Natural killer cell (primary cell): ENCODE data around the gene UBE2G2. TPM values are rescaled to one million over a fixed set of nuclear protein-coding genes. Genes with fewer than 3 reads are reported as not detected.

Source experiments
- ATAC-seq, 3 donors: fragments of 150-1000 bp in 2 of 3; fragments of 200-7000 bp in 1 of 3; cut with Tn5 transposase; 1 replicate in 1 of 3; 2 replicates in 2 of 3; pipeline ENCODE4 v1.10.0; 2021; ENCODE audit warnings: mild to moderate bottlenecking in 2 of 3, moderate library complexity in 2 of 3
- DNase-seq, 2 donors: peaks; one replicate each; pipeline versions ENCODE4 v3.0.0 to v3.0.0-alpha.2; 2013 to 2021; ENCODE audit warnings: mixed read lengths in 1 of 2
- H3K27ac ChIP-seq: one replicate; pipeline ENCODE4 v1.5.1; 2013; ENCODE audit warnings: mild to moderate bottlenecking, low read length
- H3K27me3 ChIP-seq: one replicate; pipeline ENCODE4 v1.6.1; 2013; ENCODE audit warnings: low read length; ENCODE audit not compliant: control insufficient read depth, insufficient read depth
- H3K36me3 ChIP-seq: one replicate; pipeline ENCODE4 v1.6.1; 2013; ENCODE audit warnings: low read length; ENCODE audit not compliant: control insufficient read depth, insufficient read depth
- H3K4me1 ChIP-seq: one replicate; pipeline ENCODE4 v1.6.1; 2013; ENCODE audit warnings: low read length; ENCODE audit not compliant: control insufficient read depth, insufficient read depth
- H3K4me3 ChIP-seq: one replicate; pipeline ENCODE4 v1.5.1; 2013; ENCODE audit warnings: low read length
- H3K9me3 ChIP-seq: one replicate; pipeline ENCODE4 v1.6.1; 2013; ENCODE audit warnings: low read length; ENCODE audit not compliant: control insufficient read depth, insufficient read depth
- H3K27ac Mint-ChIP-seq, 2 donors: one replicate each; pipeline ENCODE4 v1.8.0; 2022; ENCODE audit warnings: mild to moderate bottlenecking in 2 of 2, mixed read lengths in 2 of 2, moderate library complexity in 1 of 2
- H3K27me3 Mint-ChIP-seq, 2 donors: one replicate each; pipeline ENCODE4 v1.8.0; 2022; ENCODE audit warnings: low read depth in 2 of 2, mixed read lengths in 2 of 2
- H3K36me3 Mint-ChIP-seq: one replicate; pipeline ENCODE4 v1.8.0; 2022; ENCODE audit warnings: mixed read lengths
- H3K4me1 Mint-ChIP-seq, 2 donors: one replicate each; pipeline ENCODE4 v1.8.0; 2022; ENCODE audit warnings: mixed read lengths in 2 of 2
- H3K4me3 Mint-ChIP-seq: one replicate; pipeline ENCODE4 v1.8.0; 2022; ENCODE audit warnings: mild to moderate bottlenecking, moderate library complexity, mixed read lengths
- H3K9me3 Mint-ChIP-seq, 2 donors: one replicate each; pipeline ENCODE4 v1.8.0; 2022; ENCODE audit warnings: mixed read lengths in 2 of 2
- WGBS: methylation state at CpG from one replicate; pipeline ENCODE4 v1.1.7; 2013; ENCODE audit warnings: missing lambda C conversion rate; ENCODE audit not compliant: insufficient coverage; 5-methylcytosine and 5-hydroxymethylcytosine counted together
- intact Hi-C: fragments of 100-400 bp; cut with micrococcal nuclease; formaldehyde crosslinking; loops from one replicate; pipeline ENCODE4 v1.14.2; 2022
- total RNA-seq, 4 donors: library from RNA; stranded (reverse); fragments of 120-200 nt in 1 of 4; gene quantifications; one replicate each; pipeline versions ENCODE4 v1.2.3 to v1.2.4, GENCODE V29; 2013 to 2022
- TF ChIP-seq, protein P1 (sequence below): fragments of 200-600 bp; IDR thresholded peaks from one replicate; pipeline ENCODE4 v1.8.0; 2022; ENCODE audit warnings: antibody characterized with exemption

Gene UBE2G2
- total RNA-seq, 3 donors from 2014 or later (not counting 1 experiment from before 2014, with no cell fraction given): 89.1 to 109 (median 107) TPM

DNA sequence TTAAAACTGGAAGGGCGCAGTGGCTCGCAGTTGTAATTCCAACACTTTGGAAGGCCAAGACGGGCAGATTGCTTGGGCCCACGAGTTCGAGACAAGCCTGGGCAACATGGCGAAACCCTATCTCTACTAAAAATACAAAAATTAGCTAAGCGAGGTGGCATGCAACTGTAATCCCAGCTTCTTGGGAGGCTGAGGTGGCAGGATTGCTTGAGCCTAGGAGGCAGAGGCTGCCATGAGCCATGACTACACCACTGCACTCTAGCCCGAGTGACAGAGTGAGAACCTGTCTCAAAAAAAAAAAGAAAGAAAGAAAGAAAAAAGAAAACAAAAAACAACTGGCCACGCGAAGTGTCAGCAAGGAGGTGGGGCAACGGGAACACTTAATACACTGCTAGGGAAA, 6.3 kb downstream of the UBE2G2 start:
- Mint-ChIP-seq H3K27me3 (no peaks in the 10 kb centered on the region), H3K4me1 (peaks cover 43 to 52% of the 10 kb centered on the region in 2 donors), H3K27ac (no peak overlapping the region), H3K36me3 (no peaks in the 10 kb centered on the region), H3K9me3 (no peaks in the 10 kb centered on the region), H3K4me3 (no peak overlapping the region)
- WGBS: 98% methylated on average over 11 of the region's 11 CpGs
- intact Hi-C loops: no loop called here
- no peak for DNase-seq
- TF ChIP-seq, protein P1, sequence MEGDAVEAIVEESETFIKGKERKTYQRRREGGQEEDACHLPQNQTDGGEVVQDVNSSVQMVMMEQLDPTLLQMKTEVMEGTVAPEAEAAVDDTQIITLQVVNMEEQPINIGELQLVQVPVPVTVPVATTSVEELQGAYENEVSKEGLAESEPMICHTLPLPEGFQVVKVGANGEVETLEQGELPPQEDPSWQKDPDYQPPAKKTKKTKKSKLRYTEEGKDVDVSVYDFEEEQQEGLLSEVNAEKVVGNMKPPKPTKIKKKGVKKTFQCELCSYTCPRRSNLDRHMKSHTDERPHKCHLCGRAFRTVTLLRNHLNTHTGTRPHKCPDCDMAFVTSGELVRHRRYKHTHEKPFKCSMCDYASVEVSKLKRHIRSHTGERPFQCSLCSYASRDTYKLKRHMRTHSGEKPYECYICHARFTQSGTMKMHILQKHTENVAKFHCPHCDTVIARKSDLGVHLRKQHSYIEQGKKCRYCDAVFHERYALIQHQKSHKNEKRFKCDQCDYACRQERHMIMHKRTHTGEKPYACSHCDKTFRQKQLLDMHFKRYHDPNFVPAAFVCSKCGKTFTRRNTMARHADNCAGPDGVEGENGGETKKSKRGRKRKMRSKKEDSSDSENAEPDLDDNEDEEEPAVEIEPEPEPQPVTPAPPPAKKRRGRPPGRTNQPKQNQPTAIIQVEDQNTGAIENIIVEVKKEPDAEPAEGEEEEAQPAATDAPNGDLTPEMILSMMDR: no peak
- Histone ChIP-seq H3K27me3 (no peaks in the 10 kb centered on the region), H3K4me3 (no peak overlapping the region), H3K9me3 (no peaks in the 10 kb centered on the region), H3K4me1 (peaks cover 5% of the 10 kb centered on the region), H3K27ac (no peak overlapping the region), H3K36me3 (peaks cover 9% of the 10 kb centered on the region)
- no peak for ATAC-seq

DNA sequence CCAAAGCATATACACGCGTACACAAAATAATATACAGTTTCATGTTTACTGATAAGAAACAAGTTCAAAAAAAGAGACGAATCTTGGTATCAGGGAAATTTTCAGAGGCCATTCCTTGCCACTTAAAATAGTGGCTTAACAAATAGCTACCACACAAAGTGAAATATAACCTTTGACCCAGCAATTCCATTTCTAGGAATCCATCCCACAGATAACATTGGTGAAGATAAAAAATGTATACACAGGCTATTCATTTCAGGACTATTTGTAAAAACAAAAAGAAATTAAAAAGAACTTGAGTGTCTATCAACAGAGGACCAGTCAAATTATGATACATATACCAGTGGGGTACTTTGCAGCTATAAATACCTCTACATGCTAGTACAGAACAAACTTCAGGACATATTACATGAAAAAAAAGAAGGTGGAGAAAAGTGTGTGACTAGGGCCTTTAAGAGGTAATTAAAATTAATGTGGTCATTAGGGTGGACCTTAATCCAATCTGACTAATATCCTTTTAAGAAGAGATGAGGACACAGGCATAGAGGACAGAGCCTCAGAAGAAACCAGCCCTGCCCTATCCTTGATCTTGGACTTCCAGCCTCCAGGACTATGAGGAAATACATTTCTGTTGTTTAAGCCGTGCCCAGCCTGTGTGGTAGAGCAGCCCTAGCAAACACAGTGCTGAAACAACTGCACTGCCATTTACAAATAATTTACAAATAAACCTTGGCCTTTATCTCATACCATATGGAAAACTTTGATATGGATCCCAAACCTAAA, 7.8 kb downstream of the UBE2G2 start:
- Mint-ChIP-seq H3K4me1 (peaks cover 32 to 38% of the 10 kb centered on the region in 2 donors), H3K27me3 (no peaks in the 10 kb centered on the region), H3K9me3 (no peaks in the 10 kb centered on the region), H3K36me3 (no peaks in the 10 kb centered on the region), H3K4me3 (no peak overlapping the region), H3K27ac (no peak overlapping the region)
- Histone ChIP-seq H3K9me3 (no peaks in the 10 kb centered on the region), H3K27me3 (no peaks in the 10 kb centered on the region), H3K36me3 (peaks cover 9% of the 10 kb centered on the region), H3K27ac (no peak overlapping the region), H3K4me1 (peaks cover 4% of the 10 kb centered on the region), H3K4me3 (no peak overlapping the region)
- 50% methylated on average over 2 of the region's 4 CpGs for WGBS
- TF ChIP-seq, protein P1: no peak
- DNase-seq (no peak), ATAC-seq (no peak)
- intact Hi-C loops: loop anchor here (1.0 kb wide), 1 partner anchor 283 kb away; no protein-coding TSS in a partner anchor

DNA sequence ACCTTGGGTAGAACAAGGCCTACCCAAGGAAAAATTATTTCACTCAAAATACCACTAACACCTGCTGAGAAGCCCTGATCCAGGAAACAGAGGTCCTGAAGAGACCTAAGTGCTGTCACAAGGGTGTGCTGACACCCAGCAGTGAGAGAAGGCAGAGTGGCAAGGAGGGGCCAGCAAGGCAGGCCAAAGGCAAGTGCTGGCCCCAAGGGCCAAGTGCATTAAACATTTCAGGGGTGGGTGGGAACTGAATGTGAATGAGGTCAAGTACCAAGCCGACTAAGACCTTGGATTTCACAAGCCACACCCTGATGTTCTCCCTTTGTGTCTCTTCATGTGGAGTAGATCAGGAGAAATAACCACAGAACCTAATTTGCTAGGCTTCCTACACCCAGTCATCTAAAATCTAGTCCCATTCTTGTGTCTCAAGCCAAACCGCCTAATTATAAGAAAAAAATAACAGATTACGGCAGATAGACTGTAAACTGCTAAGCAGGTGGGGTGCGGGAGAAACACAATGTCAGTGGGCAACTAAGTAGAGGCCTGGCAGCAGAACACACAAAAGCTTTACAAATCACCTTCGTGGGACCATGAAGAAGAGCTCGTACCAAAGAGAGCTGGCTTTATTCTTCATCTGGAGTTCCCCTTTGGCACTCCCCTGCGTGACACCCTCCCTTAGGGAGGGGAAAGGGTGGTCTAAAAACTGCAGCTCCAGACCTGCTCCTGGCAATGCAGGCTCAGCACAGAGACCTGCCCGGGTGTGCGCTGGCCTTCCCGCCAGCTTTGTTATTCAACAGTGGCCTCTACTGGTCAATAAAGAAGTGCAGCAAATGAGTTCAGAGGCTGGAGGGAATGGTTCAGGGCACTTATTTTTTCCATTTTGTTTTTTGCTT, 8.7 kb downstream of the UBE2G2 start:
- Histone ChIP-seq H3K4me3 (no peak overlapping the region), H3K36me3 (peaks cover 9% of the 10 kb centered on the region), H3K9me3 (no peaks in the 10 kb centered on the region), H3K4me1 (peaks cover 4% of the 10 kb centered on the region), H3K27me3 (no peaks in the 10 kb centered on the region), H3K27ac (no peak overlapping the region)
- Mint-ChIP-seq H3K27ac (no peak overlapping the region), H3K4me1 (peaks cover 32 to 34% of the 10 kb centered on the region in 2 donors), H3K27me3 (no peaks in the 10 kb centered on the region), H3K36me3 (no peaks in the 10 kb centered on the region), H3K9me3 (no peaks in the 10 kb centered on the region), H3K4me3 (no peak overlapping the region)
- WGBS: 42% methylated on average over 9 of the region's 10 CpGs
- TF ChIP-seq, protein P1: peak; percentile 74
- DNase-seq (peak in 1 of 2 donors; percentile 76), ATAC-seq (peak; percentile 89 to 99 (median 99))
- intact Hi-C loops: loop anchor here (1.0 kb wide), 1 partner anchor 283 kb away; no protein-coding TSS in a partner anchor
